ENCODE results near the gene MXRA5. TPM values are rescaled to one million over a fixed set of nuclear protein-coding genes. Genes with fewer than 3 reads are reported as not detected.

Gene MXRA5
- total RNA-seq, result not detected in 2 replicates
- polyA plus RNA-seq, result not detected in 2 replicates
- polyA plus RNA-seq (2011; cell fraction: cytosol; rRNA removed), result not detected in 2 replicates
- polyA plus RNA-seq (2011; cell fraction: nucleus; rRNA removed), result not detected in 2 replicates
- polyA plus RNA-seq (2012), result not detected in 2 replicates
- polyA minus RNA-seq, result not detected in 2 replicates
- polyA minus RNA-seq (2011; cell fraction: cytosol; rRNA and poly(A)+ RNA removed), result not detected
- not detected in 2 replicates for polyA minus RNA-seq (2011; cell fraction: nucleus; rRNA and poly(A)+ RNA removed)
- Bru-seq, nascent RNA, result percentile 3 among the genes with signal in this experiment
- not detected for BruChase-seq, experiment 1, labeled RNA remaining after a 6-hour chase
- not detected for BruChase-seq, experiment 2, labeled RNA remaining after a 2-hour chase
- long read RNA-seq, result 0 reads

GRCh38 chrX:3346501-3347259 is at the start of gene MXRA5:
Gene MXRA5 (minus strand): TSS chrX:3346652. CDS start chrX:3343833, 2,819 bp downstream.
- ChIA-PET CTCF (no interaction called here), POLR2A (no interaction called here)
- FAIRE-seq (no peak), DNase-seq (ENCODE audit: low read depth, low spot score) (no peak)
- no peak within 1 kb of the TSS for H3K9ac ChIP-seq (replicated peaks; ENCODE audit: extremely low read depth, insufficient read depth, low read length)
- no peaks in the 10 kb centered on the region for H3K4me1 ChIP-seq (ENCODE audit: control insufficient read depth, extremely low read depth, insufficient read depth, low read length)
- peaks cover 2 to 4% of the 10 kb centered on the region in 2 experiments for H3K27me3 ChIP-seq (ENCODE audit: control insufficient read depth in 2 of 2, insufficient read depth in 2 of 2, low read length in 2 of 2)
- H3K9me3 ChIP-seq (replicated peaks; ENCODE audit: control insufficient read depth, insufficient read depth, low read length), result no peaks in the 10 kb centered on the region
- H3K4me3 ChIP-seq (replicated peaks in 1 of 3; ENCODE audit: insufficient read depth in 1 of 3, low read depth in 1 of 3, low read length in 3 of 3), result no peak within 1 kb of the TSS
- dilution Hi-C loops (cut with MboI; ENCODE audit: extremely low pct_ligation_motif_present, low sequenced_read_pairs), result no loop called here
- no peak within 1 kb of the TSS for H3K4me2 ChIP-seq (ENCODE audit: insufficient read depth, low read length)
- H2AFZ ChIP-seq (ENCODE audit: low read depth, low read length), result no peak within 1 kb of the TSS
- no peaks in the 10 kb centered on the region for H3K9me1 ChIP-seq (replicated peaks; ENCODE audit: control insufficient read depth, extremely low read depth, insufficient read depth, low read length)
- H4K20me1 ChIP-seq (replicated peaks; ENCODE audit: control insufficient read depth, extremely low read depth, insufficient read depth, low read length), result no peaks in the 10 kb centered on the region
- TF ChIP-seq EZH2 (IDR thresholded peaks at IDR 0.05; ENCODE audit: borderline replicate concordance, low read depth, low read length, severe bottlenecking) (no peak), MYC (IDR thresholded peaks at IDR 0.05; ENCODE audit: low read depth, low read length) (no peak), CTCF (IDR thresholded peaks at IDR 0.05; ENCODE audit: extremely low read depth in 1 of 2, insufficient read depth in 1 of 2, low read depth in 1 of 2, low read length in 2 of 2) (no peak), GATA2 (IDR thresholded peaks at IDR 0.05; ENCODE audit: insufficient read depth, insufficient read length, low read depth, low read length) (no peak), MAX (IDR thresholded peaks at IDR 0.05; ENCODE audit: insufficient read depth, insufficient read length) (no peak), JUN (IDR thresholded peaks at IDR 0.05; ENCODE audit: borderline replicate concordance, insufficient read depth, insufficient read length, low read depth) (no peak), FOS (IDR thresholded peaks at IDR 0.05; ENCODE audit: borderline replicate concordance, insufficient read depth, low read length) (no peak), POLR2AphosphoS5 (IDR thresholded peaks at IDR 0.05; ENCODE audit: insufficient read depth, low read depth, low read length) (no peak), POLR2A (IDR thresholded peaks at IDR 0.05; ENCODE audit: low read depth, low read length) (no peak)
- H3K36me3 ChIP-seq (ENCODE audit: control insufficient read depth in 2 of 2, extremely low read depth in 1 of 2, insufficient read depth in 2 of 2, low read length in 2 of 2), result no peaks in the 10 kb centered on the region
- no peak within 1 kb of the TSS for H3K27ac ChIP-seq (ENCODE audit: insufficient read depth, low read depth, low read length)
- H3K79me2 ChIP-seq (ENCODE audit: control insufficient read depth, insufficient read depth, low read length), result no peaks in the 10 kb centered on the region
- intact Hi-C loops (cut with micrococcal nuclease), result no loop called here
- BruUV-seq (replicated peaks), result no TSS peak
